GM23338 (cell line): ENCODE data around the gene FBN3. TPM values are rescaled to one million over a fixed set of nuclear protein-coding genes. Genes with fewer than 3 reads are reported as not detected.

Experiments
- ATAC-seq: fragments of 200-7000 bp; cut with Tn5 transposase; 3 replicates; pipeline ENCODE4 v1.9.1; 2020
- DNase-seq: peaks from one replicate; pipeline ENCODE4 v3.0.0-alpha.2; 2015; ENCODE audit warnings: low spot score
- H2AFZ ChIP-seq: fragments of 200-600 bp; sonication (generic); 2 replicates; pipeline ENCODE4 v1.8.0; 2016; ENCODE audit warnings: antibody characterized with exemption, mild to moderate bottlenecking, moderate library complexity
- H3F3A ChIP-seq: fragments of 200-600 bp; sonication (generic); replicated peaks from 2 replicates; pipeline ENCODE4 v1.8.0; 2017; ENCODE audit warnings: antibody characterized with exemption, mixed run types, low read depth
- H3K27ac ChIP-seq: fragments of 200-600 bp; sonication (generic); 2 replicates; pipeline ENCODE4 v1.6.1; 2016; ENCODE audit warnings: low read depth
- H3K27me3 ChIP-seq: fragments of 200-600 bp; sonication (generic); 2 replicates; pipeline ENCODE4 v1.8.0; 2016; ENCODE audit warnings: mild to moderate bottlenecking, mixed run types, moderate library complexity; ENCODE audit not compliant: insufficient read depth
- H3K36me3 ChIP-seq: fragments of 200-600 bp; sonication (generic); 2 replicates; pipeline ENCODE4 v1.8.0; 2016; ENCODE audit warnings: mild to moderate bottlenecking; ENCODE audit not compliant: insufficient read depth
- H3K4me1 ChIP-seq: fragments of 200-600 bp; sonication (generic); 2 replicates; pipeline ENCODE4 v1.8.0; 2016; ENCODE audit warnings: mild to moderate bottlenecking, moderate library complexity; ENCODE audit not compliant: insufficient read depth
- H3K4me2 ChIP-seq: fragments of 200-600 bp; sonication (generic); 2 replicates; pipeline ENCODE4 v1.7.1; 2017; ENCODE audit warnings: mixed run types
- H3K4me3 ChIP-seq: fragments of 200-600 bp; sonication (generic); 2 replicates; pipeline ENCODE4 v1.6.1; 2016; ENCODE audit warnings: mixed run types
- H3K79me2 ChIP-seq: fragments of 200-600 bp; sonication (generic); replicated peaks from 2 replicates; pipeline ENCODE4 v1.8.0; 2017; ENCODE audit warnings: mild to moderate bottlenecking; ENCODE audit not compliant: insufficient read depth
- H3K9me2 ChIP-seq: fragments of 200-600 bp; sonication (generic); 2 replicates; pipeline ENCODE4 v1.8.0; 2017; ENCODE audit not compliant: insufficient read depth
- H4K20me1 ChIP-seq: fragments of 200-600 bp; sonication (generic); replicated peaks from 2 replicates; pipeline ENCODE4 v1.8.0; 2017; ENCODE audit warnings: mild to moderate bottlenecking; ENCODE audit not compliant: insufficient read depth
- H3K27ac Mint-ChIP-seq: 2 replicates; pipeline ENCODE4 v1.8.0; 2020; ENCODE audit warnings: inconsistent platforms, mild to moderate bottlenecking, moderate library complexity, mixed read lengths
- H3K27me3 Mint-ChIP-seq: 3 replicates; pipeline ENCODE4 v1.8.0; 2022; ENCODE audit warnings: low read depth, mild to moderate bottlenecking, moderate library complexity, mixed read lengths, inconsistent platforms; ENCODE audit not compliant: insufficient read depth, poor library complexity
- H3K36me3 Mint-ChIP-seq: 3 replicates; pipeline ENCODE4 v1.8.0; 2021; ENCODE audit warnings: low read depth, mild to moderate bottlenecking, inconsistent platforms, moderate library complexity, mixed read lengths
- H3K4me1 Mint-ChIP-seq: 3 replicates; pipeline ENCODE4 v1.8.0; 2020; ENCODE audit warnings: mild to moderate bottlenecking, inconsistent platforms, mixed read lengths
- H3K4me3 Mint-ChIP-seq: 3 replicates; pipeline ENCODE4 v1.8.0; 2021; ENCODE audit warnings: moderate library complexity, mild to moderate bottlenecking, inconsistent platforms, mixed read lengths
- H3K9me3 Mint-ChIP-seq: 3 replicates; pipeline ENCODE4 v1.8.0; 2020; ENCODE audit warnings: moderate library complexity, mild to moderate bottlenecking, inconsistent platforms, mixed read lengths
- EZH2 ChIP-seq: fragments of 200-600 bp; sonication (generic); IDR thresholded peaks from one replicate; pipeline ENCODE4 v1.8.0; 2017; ENCODE audit warnings: antibody characterized with exemption, mild to moderate bottlenecking, low read depth; ENCODE audit not compliant: unreplicated experiment
- EZH2phosphoT487 ChIP-seq: fragments of 200-600 bp; sonication (generic); IDR thresholded peaks from one replicate; pipeline ENCODE4 v1.8.1; 2018; ENCODE audit warnings: antibody characterized with exemption; ENCODE audit not compliant: unreplicated experiment
- JUNB ChIP-seq: IDR thresholded peaks from one replicate; pipeline ENCODE4 v1.6.1; 2016; ENCODE audit warnings: antibody characterized with exemption; ENCODE audit not compliant: unreplicated experiment
- NANOG ChIP-seq: IDR thresholded peaks from 2 replicates; pipeline ENCODE4 v1.6.1; 2016; ENCODE audit warnings: antibody characterized with exemption, borderline replicate concordance
- POLR2AphosphoS5 ChIP-seq: IDR thresholded peaks from 2 replicates; pipeline ENCODE4 v1.6.1; 2016; ENCODE audit warnings: antibody characterized with exemption, low read depth
- STAT1 ChIP-seq: IDR thresholded peaks from one replicate; pipeline ENCODE4 v1.6.1; 2016; ENCODE audit warnings: antibody characterized with exemption; ENCODE audit not compliant: unreplicated experiment
- ZNF331 ChIP-seq: fragments of 250-450 bp; sonication (Bioruptor Pico); IDR thresholded peaks from 2 replicates; pipeline ENCODE4 v1.5.0; 2020; ENCODE audit warnings: low read depth, mild to moderate bottlenecking, moderate library complexity
- polyA plus RNA-seq: library from polyadenylated mRNA; unstranded; fragments of >200 nt; fragmentation: Nextera tagmentation; extraction: Ambion mirVana; gene quantifications from 2 replicates; pipeline ENCODE4 v1.2.1, GENCODE V29; 2016
- total RNA-seq: library from RNA; depleted of rRNA; stranded (reverse); fragments of >200 nt; shearing (Covaris generic); gene quantifications from 2 replicates; pipeline ENCODE4 v1.2.3, GENCODE V29; 2014
- TF ChIP-seq, protein P1 (sequence below): IDR thresholded peaks from 2 replicates; pipeline ENCODE4 v1.6.1; 2016; ENCODE audit warnings: antibody characterized with exemption
- TF ChIP-seq, protein P2 (sequence below): fragments of 250-450 bp; sonication (Bioruptor Pico); IDR thresholded peaks from 2 replicates; pipeline ENCODE4 v1.5.0; 2020; ENCODE audit warnings: mild to moderate bottlenecking, moderate library complexity
- TF ChIP-seq, protein P3 (sequence below): IDR thresholded peaks from one replicate; pipeline ENCODE4 v1.6.1; 2018; ENCODE audit warnings: antibody characterized with exemption; ENCODE audit not compliant: unreplicated experiment

FBN3 gene
- total and polyA plus RNA-seq, 2 experiments from 2014 or later = 8.5 to 54.5 TPM

DNA sequence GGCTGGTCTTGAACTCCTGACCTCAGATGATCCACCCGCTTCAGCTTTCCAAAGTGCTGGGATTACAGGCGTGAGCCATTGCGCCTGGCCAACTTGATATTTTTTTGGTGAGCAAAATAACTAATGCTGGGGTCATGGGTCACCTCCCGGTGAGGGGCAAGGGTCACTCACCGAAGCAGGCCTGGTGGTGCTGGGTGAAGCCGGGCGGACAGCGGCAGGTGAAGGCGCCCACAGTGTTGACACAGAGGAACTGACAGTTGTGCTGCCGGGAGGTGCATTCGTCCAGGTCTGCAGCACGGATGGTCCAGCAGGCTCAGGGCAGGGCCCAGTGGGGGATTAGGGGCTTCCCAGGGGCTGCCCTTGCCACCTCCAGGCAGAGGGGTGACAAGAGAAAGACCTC is 68.6 kb downstream of the FBN3 start:
- Mint-ChIP-seq H3K27me3 (peaks cover 3% of the 10 kb centered on the region), H3K9me3 (no peaks in the 10 kb centered on the region), H3K27ac (no peak overlapping the region; the same call in 1 of the 2 replicates), H3K36me3 (peaks cover 40% of the 10 kb centered on the region), H3K4me3 (no peak overlapping the region), H3K4me1 (no peaks in the 10 kb centered on the region)
- no peak overlapping the region for H3K27ac ChIP-seq
- no peak overlapping the region for H2AFZ ChIP-seq
- TF ChIP-seq EZH2 (no peak), STAT1 (no peak), ZNF331 (CRISPR knock-in tag) (no peak), POLR2AphosphoS5 (no peak), NANOG (no peak), JUNB (no peak), EZH2phosphoT487 (no peak)
- TF ChIP-seq, protein P1, sequence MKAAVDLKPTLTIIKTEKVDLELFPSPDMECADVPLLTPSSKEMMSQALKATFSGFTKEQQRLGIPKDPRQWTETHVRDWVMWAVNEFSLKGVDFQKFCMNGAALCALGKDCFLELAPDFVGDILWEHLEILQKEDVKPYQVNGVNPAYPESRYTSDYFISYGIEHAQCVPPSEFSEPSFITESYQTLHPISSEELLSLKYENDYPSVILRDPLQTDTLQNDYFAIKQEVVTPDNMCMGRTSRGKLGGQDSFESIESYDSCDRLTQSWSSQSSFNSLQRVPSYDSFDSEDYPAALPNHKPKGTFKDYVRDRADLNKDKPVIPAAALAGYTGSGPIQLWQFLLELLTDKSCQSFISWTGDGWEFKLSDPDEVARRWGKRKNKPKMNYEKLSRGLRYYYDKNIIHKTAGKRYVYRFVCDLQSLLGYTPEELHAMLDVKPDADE = no peak
- TF ChIP-seq, protein P2, sequence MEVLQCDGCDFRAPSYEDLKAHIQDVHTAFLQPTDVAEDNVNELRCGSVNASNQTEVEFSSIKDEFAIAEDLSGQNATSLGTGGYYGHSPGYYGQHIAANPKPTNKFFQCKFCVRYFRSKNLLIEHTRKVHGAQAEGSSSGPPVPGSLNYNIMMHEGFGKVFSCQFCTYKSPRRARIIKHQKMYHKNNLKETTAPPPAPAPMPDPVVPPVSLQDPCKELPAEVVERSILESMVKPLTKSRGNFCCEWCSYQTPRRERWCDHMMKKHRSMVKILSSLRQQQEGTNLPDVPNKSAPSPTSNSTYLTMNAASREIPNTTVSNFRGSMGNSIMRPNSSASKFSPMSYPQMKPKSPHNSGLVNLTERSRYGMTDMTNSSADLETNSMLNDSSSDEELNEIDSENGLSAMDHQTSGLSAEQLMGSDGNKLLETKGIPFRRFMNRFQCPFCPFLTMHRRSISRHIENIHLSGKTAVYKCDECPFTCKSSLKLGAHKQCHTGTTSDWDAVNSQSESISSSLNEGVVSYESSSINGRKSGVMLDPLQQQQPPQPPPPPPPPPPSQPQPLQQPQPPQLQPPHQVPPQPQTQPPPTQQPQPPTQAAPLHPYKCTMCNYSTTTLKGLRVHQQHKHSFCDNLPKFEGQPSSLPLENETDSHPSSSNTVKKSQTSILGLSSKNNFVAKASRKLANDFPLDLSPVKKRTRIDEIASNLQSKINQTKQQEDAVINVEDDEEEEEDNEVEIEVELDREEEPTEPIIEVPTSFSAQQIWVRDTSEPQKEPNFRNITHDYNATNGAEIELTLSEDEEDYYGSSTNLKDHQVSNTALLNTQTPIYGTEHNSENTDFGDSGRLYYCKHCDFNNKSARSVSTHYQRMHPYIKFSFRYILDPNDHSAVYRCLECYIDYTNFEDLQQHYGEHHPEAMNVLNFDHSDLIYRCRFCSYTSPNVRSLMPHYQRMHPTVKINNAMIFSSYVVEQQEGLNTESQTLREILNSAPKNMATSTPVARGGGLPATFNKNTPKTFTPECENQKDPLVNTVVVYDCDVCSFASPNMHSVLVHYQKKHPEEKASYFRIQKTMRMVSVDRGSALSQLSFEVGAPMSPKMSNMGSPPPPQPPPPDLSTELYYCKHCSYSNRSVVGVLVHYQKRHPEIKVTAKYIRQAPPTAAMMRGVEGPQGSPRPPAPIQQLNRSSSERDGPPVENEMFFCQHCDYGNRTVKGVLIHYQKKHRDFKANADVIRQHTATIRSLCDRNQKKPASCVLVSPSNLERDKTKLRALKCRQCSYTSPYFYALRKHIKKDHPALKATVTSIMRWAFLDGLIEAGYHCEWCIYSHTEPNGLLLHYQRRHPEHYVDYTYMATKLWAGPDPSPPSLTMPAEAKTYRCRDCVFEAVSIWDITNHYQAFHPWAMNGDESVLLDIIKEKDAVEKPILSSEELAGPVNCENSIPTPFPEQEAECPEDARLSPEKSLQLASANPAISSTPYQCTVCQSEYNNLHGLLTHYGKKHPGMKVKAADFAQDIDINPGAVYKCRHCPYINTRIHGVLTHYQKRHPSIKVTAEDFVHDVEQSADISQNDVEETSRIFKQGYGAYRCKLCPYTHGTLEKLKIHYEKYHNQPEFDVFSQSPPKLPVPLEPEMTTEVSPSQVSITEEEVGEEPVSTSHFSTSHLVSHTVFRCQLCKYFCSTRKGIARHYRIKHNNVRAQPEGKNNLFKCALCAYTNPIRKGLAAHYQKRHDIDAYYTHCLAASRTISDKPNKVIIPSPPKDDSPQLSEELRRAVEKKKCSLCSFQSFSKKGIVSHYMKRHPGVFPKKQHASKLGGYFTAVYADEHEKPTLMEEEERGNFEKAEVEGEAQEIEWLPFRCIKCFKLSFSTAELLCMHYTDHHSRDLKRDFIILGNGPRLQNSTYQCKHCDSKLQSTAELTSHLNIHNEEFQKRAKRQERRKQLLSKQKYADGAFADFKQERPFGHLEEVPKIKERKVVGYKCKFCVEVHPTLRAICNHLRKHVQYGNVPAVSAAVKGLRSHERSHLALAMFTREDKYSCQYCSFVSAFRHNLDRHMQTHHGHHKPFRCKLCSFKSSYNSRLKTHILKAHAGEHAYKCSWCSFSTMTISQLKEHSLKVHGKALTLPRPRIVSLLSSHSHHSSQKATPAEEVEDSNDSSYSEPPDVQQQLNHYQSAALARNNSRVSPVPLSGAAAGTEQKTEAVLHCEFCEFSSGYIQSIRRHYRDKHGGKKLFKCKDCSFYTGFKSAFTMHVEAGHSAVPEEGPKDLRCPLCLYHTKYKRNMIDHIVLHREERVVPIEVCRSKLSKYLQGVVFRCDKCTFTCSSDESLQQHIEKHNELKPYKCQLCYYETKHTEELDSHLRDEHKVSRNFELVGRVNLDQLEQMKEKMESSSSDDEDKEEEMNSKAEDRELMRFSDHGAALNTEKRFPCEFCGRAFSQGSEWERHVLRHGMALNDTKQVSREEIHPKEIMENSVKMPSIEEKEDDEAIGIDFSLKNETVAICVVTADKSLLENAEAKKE (CRISPR knock-in tag) = no peak
- TF ChIP-seq, protein P3, sequence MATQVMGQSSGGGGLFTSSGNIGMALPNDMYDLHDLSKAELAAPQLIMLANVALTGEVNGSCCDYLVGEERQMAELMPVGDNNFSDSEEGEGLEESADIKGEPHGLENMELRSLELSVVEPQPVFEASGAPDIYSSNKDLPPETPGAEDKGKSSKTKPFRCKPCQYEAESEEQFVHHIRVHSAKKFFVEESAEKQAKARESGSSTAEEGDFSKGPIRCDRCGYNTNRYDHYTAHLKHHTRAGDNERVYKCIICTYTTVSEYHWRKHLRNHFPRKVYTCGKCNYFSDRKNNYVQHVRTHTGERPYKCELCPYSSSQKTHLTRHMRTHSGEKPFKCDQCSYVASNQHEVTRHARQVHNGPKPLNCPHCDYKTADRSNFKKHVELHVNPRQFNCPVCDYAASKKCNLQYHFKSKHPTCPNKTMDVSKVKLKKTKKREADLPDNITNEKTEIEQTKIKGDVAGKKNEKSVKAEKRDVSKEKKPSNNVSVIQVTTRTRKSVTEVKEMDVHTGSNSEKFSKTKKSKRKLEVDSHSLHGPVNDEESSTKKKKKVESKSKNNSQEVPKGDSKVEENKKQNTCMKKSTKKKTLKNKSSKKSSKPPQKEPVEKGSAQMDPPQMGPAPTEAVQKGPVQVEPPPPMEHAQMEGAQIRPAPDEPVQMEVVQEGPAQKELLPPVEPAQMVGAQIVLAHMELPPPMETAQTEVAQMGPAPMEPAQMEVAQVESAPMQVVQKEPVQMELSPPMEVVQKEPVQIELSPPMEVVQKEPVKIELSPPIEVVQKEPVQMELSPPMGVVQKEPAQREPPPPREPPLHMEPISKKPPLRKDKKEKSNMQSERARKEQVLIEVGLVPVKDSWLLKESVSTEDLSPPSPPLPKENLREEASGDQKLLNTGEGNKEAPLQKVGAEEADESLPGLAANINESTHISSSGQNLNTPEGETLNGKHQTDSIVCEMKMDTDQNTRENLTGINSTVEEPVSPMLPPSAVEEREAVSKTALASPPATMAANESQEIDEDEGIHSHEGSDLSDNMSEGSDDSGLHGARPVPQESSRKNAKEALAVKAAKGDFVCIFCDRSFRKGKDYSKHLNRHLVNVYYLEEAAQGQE = no peak
- H3K4me3 ChIP-seq = no peak overlapping the region
- H3K79me2 ChIP-seq = no peaks in the 10 kb centered on the region
- H4K20me1 ChIP-seq = no peaks in the 10 kb centered on the region; the same call in 1 of the 2 replicates
- no peaks in the 10 kb centered on the region for H3K27me3 ChIP-seq
- H3K4me1 ChIP-seq = no peaks in the 10 kb centered on the region
- no peak for DNase-seq
- H3K9me2 ChIP-seq = no peaks in the 10 kb centered on the region
- H3K4me2 ChIP-seq = no peak overlapping the region
- H3K36me3 ChIP-seq = no peaks in the 10 kb centered on the region
- H3F3A ChIP-seq = no peaks in the 10 kb centered on the region
- ATAC-seq = no peak
